Lung (tissue), 12 donors: Measurements from ENCODE around the gene PHAF1. TPM values are rescaled to one million over a fixed set of nuclear protein-coding genes. Genes with fewer than 3 reads are reported as not detected.

Experiments
- ATAC-seq: fragments of 200-7000 bp; cut with Tn5 transposase; one replicate; pipeline ENCODE4 v1.9.1; 2020; ENCODE audit warnings: moderate number of reproducible peaks; ENCODE audit not compliant: insufficient read depth, low FRiP score
- DNase-seq, 3 donors: peaks; one replicate each; pipeline ENCODE4 v3.0.0-alpha.2; 2013 to 2017
- H3K27ac ChIP-seq, 2 donors: one replicate each; pipeline ENCODE4 v1.5.1; 2013; ENCODE audit warnings: mild to moderate bottlenecking in 2 of 2, moderate library complexity in 2 of 2, control low read depth in 1 of 2, inconsistent platforms in 1 of 2, low read depth in 1 of 2, low read length in 1 of 2
- H3K27me3 ChIP-seq, 3 donors: one replicate each; pipeline ENCODE4 v1.5.1; 2013; ENCODE audit warnings: low read length in 2 of 3; ENCODE audit not compliant: control insufficient read depth in 3 of 3, insufficient read depth in 3 of 3
- H3K36me3 ChIP-seq, 4 donors: one replicate each; pipeline ENCODE4 v1.5.1; 2013; ENCODE audit warnings: low read length in 4 of 4, mild to moderate bottlenecking in 1 of 4, moderate library complexity in 1 of 4; ENCODE audit not compliant: control insufficient read depth in 4 of 4, insufficient read depth in 4 of 4
- H3K4me1 ChIP-seq, 5 donors: one replicate each; pipeline ENCODE4 v1.5.1; 2013; ENCODE audit warnings: low read length in 5 of 5, mild to moderate bottlenecking in 2 of 5, moderate library complexity in 1 of 5; ENCODE audit not compliant: control insufficient read depth in 5 of 5, insufficient read depth in 5 of 5
- H3K4me3 ChIP-seq: one replicate; pipeline ENCODE4 v1.5.1; 2013; ENCODE audit warnings: mild to moderate bottlenecking, control low read depth, moderate library complexity
- H3K9ac ChIP-seq, 2 donors: one replicate each; pipeline ENCODE4 v1.5.1; 2013; ENCODE audit warnings: low read length in 2 of 2, control low read depth in 1 of 2; ENCODE audit not compliant: insufficient read depth in 1 of 2
- H3K9me3 ChIP-seq, 4 donors: one replicate each; pipeline ENCODE4 v1.5.1; 2013; ENCODE audit warnings: low read length in 3 of 4, mild to moderate bottlenecking in 1 of 4, moderate library complexity in 1 of 4; ENCODE audit not compliant: control insufficient read depth in 4 of 4, insufficient read depth in 3 of 4
- CTCF ChIP-seq: IDR thresholded peaks from 2 replicates; pipeline ENCODE4 v1.5.1; 2012; ENCODE audit warnings: mild to moderate bottlenecking; ENCODE audit errors: control extremely low read depth, extremely low read depth
- WGBS, 2 donors: extraction: QIAGEN DNeasy Blood & Tissue Kit; methylation state at CpG; one replicate each; pipeline ENCODE4 v1.1.7; 2013; 5-methylcytosine and 5-hydroxymethylcytosine counted together
- polyA plus RNA-seq, 2 donors: library from polyadenylated mRNA; stranded (reverse); fragments of 200-250 nt; gene quantifications; one replicate each; pipeline ENCODE4 v1.2.1, GENCODE V29; 2013
- total RNA-seq, 2 donors: library from RNA; depleted of rRNA in 1 of 2; stranded (reverse); fragments of >200 nt in 1 of 2; gene quantifications; one replicate each; pipeline ENCODE4 v1.2.1, GENCODE V29; 2014 to 2021
- donor health status: control.
- donor health status: control.
- donor health status: Bipolar disorder and iron deficiency.
- donor health status: healthy.
- donor health status: DM: yes; HTN: yes; CAD: no.

PHAF1 gene
- total and polyA plus RNA-seq, 4 donors = 9.1 to 36.1 (median 13.3) TPM

DNA sequence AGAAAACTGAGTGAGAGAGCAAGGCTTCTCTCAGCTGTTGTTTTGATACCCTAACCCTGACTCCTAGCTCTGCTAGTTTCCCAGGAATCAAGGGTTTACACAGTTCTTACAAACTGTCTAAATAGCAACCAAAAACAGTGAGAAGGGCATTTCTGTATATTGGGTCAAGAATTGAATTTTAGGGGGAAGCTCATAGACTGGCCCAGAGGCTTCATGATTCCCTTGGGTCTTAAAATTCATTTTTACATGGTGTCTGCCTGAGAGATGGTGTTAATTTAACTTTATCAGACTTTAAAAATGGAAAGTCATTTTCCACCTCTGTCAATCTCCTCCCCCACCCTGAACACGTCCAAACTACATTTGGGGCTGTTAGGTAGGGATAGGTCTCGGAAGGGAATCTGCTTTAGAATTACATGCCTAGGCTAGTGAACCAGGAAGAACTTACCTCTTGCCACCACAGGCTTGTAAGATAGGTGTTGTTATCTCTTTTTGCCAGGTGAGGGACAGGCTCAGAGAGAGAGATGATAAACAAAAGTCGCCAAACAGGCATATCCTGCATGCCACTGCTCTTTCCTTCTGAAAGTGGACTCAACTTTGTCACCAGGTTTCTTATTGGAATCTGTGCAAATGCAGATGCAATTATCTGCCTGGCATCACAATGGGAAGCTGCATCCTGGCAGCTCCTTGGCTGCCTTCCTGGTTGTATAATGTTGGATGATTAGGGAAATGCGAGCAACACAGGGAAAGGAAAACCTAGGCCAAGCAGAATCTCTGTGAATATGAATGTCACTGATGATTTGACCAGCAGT lies 3.1 kb downstream of the PHAF1 start:
- Histone ChIP-seq H3K4me3 (no peak overlapping the region), H3K27ac (no peak overlapping the region), H3K9me3 (no peaks in the 10 kb centered on the region), H3K36me3 (peaks cover 0 to 3% (median under 1%) of the 10 kb centered on the region in 4 donors), H3K27me3 (no peaks in the 10 kb centered on the region), H3K4me1 (peaks cover 0 to 19% (median 5%) of the 10 kb centered on the region in 5 donors), H3K9ac (no peak overlapping the region)
- WGBS, 2 donors = 79 to 84% methylated on average over 4 of the region's 4 CpGs
- ATAC-seq = no peak
- no peak for TF ChIP-seq CTCF
- DNase-seq = no peak

- no peak overlapping the region for H3K4me3 ChIP-seq
- no peaks in the 10 kb centered on the region for H3K27me3 ChIP-seq
- no peak for TF ChIP-seq CTCF
- no peak overlapping the region for H3K9ac ChIP-seq
- ATAC-seq = no peak
- DNase-seq = no peak
- H3K27ac ChIP-seq = no peak overlapping the region
- no peaks in the 10 kb centered on the region for H3K9me3 ChIP-seq
- H3K36me3 ChIP-seq = peaks cover 0 to 3% (median 1%) of the 10 kb centered on the region in 4 donors
- peaks cover 0 to 11% (median 0%) of the 10 kb centered on the region in 5 donors for H3K4me1 ChIP-seq
- WGBS, 2 donors = 84 to 92% methylated on average over 2 of the region's 2 CpGs
These were observed 5.1 kb downstream of the PHAF1 start for GRCh38 chr16:67114793-67115192.

GRCh38 chr16:67115639-67116038 lies 5.9 kb downstream of the PHAF1 start:
- H3K9ac ChIP-seq = no peak overlapping the region
- H3K27ac ChIP-seq = no peak overlapping the region
- H3K27me3 ChIP-seq = no peaks in the 10 kb centered on the region
- DNase-seq (no peak), ATAC-seq (no peak)
- no peaks in the 10 kb centered on the region for H3K9me3 ChIP-seq
- 73 to 81% methylated on average over 7 of the region's 7 CpGs for WGBS, 2 donors
- H3K4me1 ChIP-seq = peaks cover 0 to 4% (median 0%) of the 10 kb centered on the region in 5 donors
- H3K36me3 ChIP-seq = peaks cover 0 to 9% (median 4%) of the 10 kb centered on the region in 4 donors
- no peak overlapping the region for H3K4me3 ChIP-seq
- no peak for TF ChIP-seq CTCF
